IMR-90 (cell line): ENCODE measurements around the gene SESN1.

Source experiments
- BHLHE40 ChIP-seq: fragments of 150-350 bp; IDR thresholded peaks from 2 replicates; pipeline ENCODE4 v1.6.1; 2016; ENCODE audit warnings: mild to moderate bottlenecking, low read depth, low read length
- CEBPB ChIP-seq: IDR thresholded peaks from 2 replicates; pipeline ENCODE4 v1.6.1; 2012; ENCODE audit warnings: low read depth, low read length, improper control_type of control experiment
- CHD1 ChIP-seq: IDR thresholded peaks from 2 replicates; pipeline ENCODE4 v1.6.1; 2012; ENCODE audit warnings: low read depth, low read length, improper control_type of control experiment
- FOS ChIP-seq: fragments of 150-350 bp; IDR thresholded peaks from 2 replicates; pipeline ENCODE4 v1.6.1; 2016; ENCODE audit warnings: low read depth, low read length
- MAFK ChIP-seq: IDR thresholded peaks from 2 replicates; pipeline ENCODE4 v1.6.1; 2012; ENCODE audit warnings: low read depth, low read length, improper control_type of control experiment
- MXI1 ChIP-seq: IDR thresholded peaks from 2 replicates; pipeline ENCODE4 v1.6.1; 2012; ENCODE audit warnings: low read depth, mild to moderate bottlenecking, low read length, moderate library complexity, borderline replicate concordance
- POLR2A ChIP-seq: IDR thresholded peaks from 2 replicates; pipeline ENCODE4 v1.6.1; 2012; ENCODE audit warnings: mild to moderate bottlenecking, low read depth, low read length
- RCOR1 ChIP-seq: IDR thresholded peaks from 2 replicates; pipeline ENCODE4 v1.6.1; 2012; ENCODE audit warnings: mild to moderate bottlenecking, low read length, improper control_type of control experiment; ENCODE audit not compliant: insufficient replicate concordance
- RFX5 ChIP-seq: IDR thresholded peaks from 2 replicates; pipeline ENCODE4 v1.8.0; 2012; ENCODE audit warnings: low read depth, mild to moderate bottlenecking, low read length, moderate library complexity
- TF ChIP-seq, protein P1 (sequence below): conservative IDR thresholded peaks from 2 replicates; pipeline ENCODE4 v1.5.1; 2012; ENCODE audit warnings: mild to moderate bottlenecking, low read depth, low read length, improper control_type of control experiment
- TF ChIP-seq, protein P2 (sequence below): fragments of 150-350 bp; IDR thresholded peaks from 2 replicates; pipeline ENCODE4 v1.6.1; 2017; ENCODE audit warnings: mild to moderate bottlenecking, antibody characterized with exemption, low read length, low read depth

DNA sequence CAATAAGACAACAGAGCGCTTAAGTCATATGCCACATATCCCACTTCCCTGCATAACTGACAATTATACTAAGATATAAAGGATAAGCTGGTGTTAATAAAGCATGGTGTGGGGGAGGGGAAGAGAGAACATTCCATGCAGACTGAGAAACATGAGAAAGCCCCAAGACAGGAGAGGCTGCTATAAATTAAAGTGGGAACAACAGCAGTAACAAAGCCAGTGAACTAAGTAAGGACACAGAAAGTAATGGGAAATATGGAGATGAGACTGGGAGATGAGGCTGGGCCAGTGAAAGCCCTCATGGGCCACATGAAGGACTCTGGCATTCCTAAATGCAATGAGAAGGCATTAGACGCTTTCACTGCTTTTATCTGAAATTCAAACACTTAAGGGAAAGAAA is 41.3 kb downstream of the SESN1 start:
- TF ChIP-seq, protein P1, sequence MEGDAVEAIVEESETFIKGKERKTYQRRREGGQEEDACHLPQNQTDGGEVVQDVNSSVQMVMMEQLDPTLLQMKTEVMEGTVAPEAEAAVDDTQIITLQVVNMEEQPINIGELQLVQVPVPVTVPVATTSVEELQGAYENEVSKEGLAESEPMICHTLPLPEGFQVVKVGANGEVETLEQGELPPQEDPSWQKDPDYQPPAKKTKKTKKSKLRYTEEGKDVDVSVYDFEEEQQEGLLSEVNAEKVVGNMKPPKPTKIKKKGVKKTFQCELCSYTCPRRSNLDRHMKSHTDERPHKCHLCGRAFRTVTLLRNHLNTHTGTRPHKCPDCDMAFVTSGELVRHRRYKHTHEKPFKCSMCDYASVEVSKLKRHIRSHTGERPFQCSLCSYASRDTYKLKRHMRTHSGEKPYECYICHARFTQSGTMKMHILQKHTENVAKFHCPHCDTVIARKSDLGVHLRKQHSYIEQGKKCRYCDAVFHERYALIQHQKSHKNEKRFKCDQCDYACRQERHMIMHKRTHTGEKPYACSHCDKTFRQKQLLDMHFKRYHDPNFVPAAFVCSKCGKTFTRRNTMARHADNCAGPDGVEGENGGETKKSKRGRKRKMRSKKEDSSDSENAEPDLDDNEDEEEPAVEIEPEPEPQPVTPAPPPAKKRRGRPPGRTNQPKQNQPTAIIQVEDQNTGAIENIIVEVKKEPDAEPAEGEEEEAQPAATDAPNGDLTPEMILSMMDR, result no peak
- TF ChIP-seq POLR2A (no peak), RCOR1 (no peak), FOS (no peak), BHLHE40 (no peak), CEBPB (no peak), CHD1 (no peak), RFX5 (no peak), MAFK (no peak), MXI1 (no peak)
- TF ChIP-seq, protein P2, sequence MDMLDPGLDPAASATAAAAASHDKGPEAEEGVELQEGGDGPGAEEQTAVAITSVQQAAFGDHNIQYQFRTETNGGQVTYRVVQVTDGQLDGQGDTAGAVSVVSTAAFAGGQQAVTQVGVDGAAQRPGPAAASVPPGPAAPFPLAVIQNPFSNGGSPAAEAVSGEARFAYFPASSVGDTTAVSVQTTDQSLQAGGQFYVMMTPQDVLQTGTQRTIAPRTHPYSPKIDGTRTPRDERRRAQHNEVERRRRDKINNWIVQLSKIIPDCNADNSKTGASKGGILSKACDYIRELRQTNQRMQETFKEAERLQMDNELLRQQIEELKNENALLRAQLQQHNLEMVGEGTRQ, result no peak
